Fibroblast of lung (primary cell): ENCODE data around the gene POLD1. TPM values are rescaled to one million over a fixed set of nuclear protein-coding genes. Genes with fewer than 3 reads are reported as not detected.

Source experiments
- DNase-seq, 2 donors: peaks; one replicate each; pipeline versions ENCODE4 v3.0.0 to v3.0.0-alpha.2; 2010; ENCODE audit warnings: low read depth in 2 of 2
- H2AFZ ChIP-seq: 2 replicates; pipeline ENCODE4 v1.5.1; 2012; ENCODE audit warnings: low read length, control low read depth, inconsistent platforms
- H3K27ac ChIP-seq: 2 replicates; pipeline ENCODE4 v1.5.1; 2011; ENCODE audit warnings: low read length, control low read depth; ENCODE audit not compliant: insufficient read depth
- H3K27me3 ChIP-seq: 2 replicates; pipeline ENCODE4 v1.5.1; 2011; ENCODE audit warnings: mild to moderate bottlenecking, low read length; ENCODE audit not compliant: control insufficient read depth, insufficient read depth
- H3K36me3 ChIP-seq: 2 replicates; pipeline ENCODE4 v1.5.1; 2011; ENCODE audit warnings: low read length; ENCODE audit not compliant: control insufficient read depth, insufficient read depth
- H3K4me1 ChIP-seq: 2 replicates; pipeline ENCODE4 v1.5.1; 2011; ENCODE audit warnings: low read length; ENCODE audit not compliant: control insufficient read depth, insufficient read depth; ENCODE audit errors: extremely low read depth
- H3K4me2 ChIP-seq: 2 replicates; pipeline ENCODE4 v1.5.1; 2011; ENCODE audit warnings: low read length, control low read depth; ENCODE audit not compliant: insufficient read depth; ENCODE audit errors: extremely low read depth
- H3K4me3 ChIP-seq, 4 experiments: fragments of 200-600 bp in 1 of 4; sonication (generic) in 1 of 4; replicated peaks in 1 of 4; 2 replicates each; pipeline ENCODE4 v1.5.1; 2011 to 2016; ENCODE audit warnings: low read length in 4 of 4, low read depth in 3 of 4, mild to moderate bottlenecking in 3 of 4, control low read depth in 2 of 4, inconsistent platforms in 1 of 4, mixed read lengths in 1 of 4; ENCODE audit not compliant: insufficient read depth in 1 of 4; ENCODE audit errors: control extremely low read depth in 1 of 4
- H3K79me2 ChIP-seq: 2 replicates; pipeline ENCODE4 v1.5.1; 2012; ENCODE audit warnings: mild to moderate bottlenecking, low read length, inconsistent platforms; ENCODE audit not compliant: control insufficient read depth, insufficient read depth
- H3K9ac ChIP-seq: 2 replicates; pipeline ENCODE4 v1.5.1; 2011; ENCODE audit warnings: mild to moderate bottlenecking, low read length, control low read depth; ENCODE audit not compliant: insufficient read depth
- H3K9me3 ChIP-seq: 2 replicates; pipeline ENCODE4 v1.5.1; 2012; ENCODE audit warnings: low read depth, low read length; ENCODE audit not compliant: control insufficient read depth, insufficient read depth
- H4K20me1 ChIP-seq: 2 replicates; pipeline ENCODE4 v1.5.1; 2011; ENCODE audit warnings: low read length; ENCODE audit not compliant: control insufficient read depth, insufficient read depth; ENCODE audit errors: extremely low read depth
- CTCF ChIP-seq, 2 donors: IDR thresholded peaks in 1 of 2; conservative IDR thresholded peaks in 1 of 2; 1 replicate in 1 of 2; 2 replicates in 1 of 2; pipeline ENCODE4 v1.5.1; 2011 to 2012; ENCODE audit warnings: low read length in 2 of 2, control low read depth in 1 of 2, inconsistent platforms in 1 of 2, low read depth in 1 of 2, mild to moderate bottlenecking in 1 of 2
- EZH2 ChIP-seq: IDR thresholded peaks from 2 replicates; pipeline ENCODE4 v1.5.1; 2012; ENCODE audit warnings: low read length, control low read depth, mild to moderate bottlenecking; ENCODE audit errors: missing control alignments
- polyA plus RNA-seq, 2 donors: library from polyadenylated mRNA; depleted of rRNA in 1 of 2; stranded (reverse) in 1 of 2; unstranded in 1 of 2; fragments of >200 nt; gene quantifications; 2 replicates each; pipeline ENCODE4 v1.2.1, GENCODE V29; 2011 to 2012; ENCODE audit warnings: missing spikeins in 1 of 2
- total RNA-seq: library from RNA; depleted of rRNA; stranded (reverse); fragments of >200 nt; gene quantifications from 2 replicates; pipeline ENCODE4 v1.2.1, GENCODE V29; 2014

Gene POLD1
- total and polyA plus RNA-seq, 2 donors (not counting 1 experiment from before 2014, with no cell fraction given) = 4.0 to 23.6 TPM

- Histone ChIP-seq H2AFZ (no peak overlapping the region), H3K27ac (no peak overlapping the region), H3K79me2 (no peaks in the 10 kb centered on the region), H3K27me3 (peaks cover 4% of the 10 kb centered on the region), H3K9ac (no peak overlapping the region), H3K4me2 (no peak overlapping the region), H3K4me3 (no peak overlapping the region), H3K4me1 (no peaks in the 10 kb centered on the region), H3K36me3 (no peaks in the 10 kb centered on the region), H3K9me3 (no peaks in the 10 kb centered on the region), H4K20me1 (no peaks in the 10 kb centered on the region)
- TF ChIP-seq EZH2 = no peak
- no peak for DNase-seq
Measured at GRCh38 chr19:50453243-50453642, 69.1 kb downstream of the POLD1 start.

GRCh38 chr19:50455992-50456391 lies 71.8 kb downstream of the POLD1 start:
- no peak for TF ChIP-seq EZH2
- no peak for TF ChIP-seq CTCF (conservative IDR thresholded peaks at IDR 0.05 in 1 of 2, IDR thresholded peaks at IDR 0.05 in 1 of 2; ENCODE audit: low read depth in 1 of 2, low read length in 2 of 2)
- Histone ChIP-seq H2AFZ (no peak overlapping the region), H3K9ac (no peak overlapping the region), H3K9me3 (no peaks in the 10 kb centered on the region), H3K4me2 (no peak overlapping the region), H3K27me3 (peaks cover 9% of the 10 kb centered on the region), H3K36me3 (no peaks in the 10 kb centered on the region), H4K20me1 (no peaks in the 10 kb centered on the region), H3K4me3 (no peak overlapping the region), H3K4me1 (peaks cover 2% of the 10 kb centered on the region), H3K79me2 (no peaks in the 10 kb centered on the region), H3K27ac (no peak overlapping the region)
- no peak for DNase-seq

- no peak for TF ChIP-seq CTCF (conservative IDR thresholded peaks at IDR 0.05 in 1 of 2, IDR thresholded peaks at IDR 0.05 in 1 of 2; ENCODE audit: low read depth in 1 of 2, low read length in 2 of 2)
- no peak for TF ChIP-seq EZH2
- Histone ChIP-seq H3K4me2 (no peak overlapping the region), H3K4me1 (peaks cover 2% of the 10 kb centered on the region), H3K27me3 (peaks cover 9% of the 10 kb centered on the region), H3K9ac (no peak overlapping the region), H3K9me3 (no peaks in the 10 kb centered on the region), H2AFZ (no peak overlapping the region), H4K20me1 (no peaks in the 10 kb centered on the region), H3K27ac (no peak overlapping the region), H3K4me3 (no peak overlapping the region), H3K36me3 (no peaks in the 10 kb centered on the region), H3K79me2 (no peaks in the 10 kb centered on the region)
- no peak for DNase-seq
Measured at GRCh38 chr19:50457300-50457699, 73.2 kb downstream of the POLD1 start.
